ENCODE data around the gene PYROXD2. TPM values are rescaled to one million over a fixed set of nuclear protein-coding genes. Genes with fewer than 3 reads are reported as not detected.

The PYROXD2 gene
- total and polyA plus RNA-seq, 2 of the 13 experiments (the other 11 are each of a cell fraction or from before 2014, with no cell fraction given), result 2.0 to 6.2 TPM

DNA sequence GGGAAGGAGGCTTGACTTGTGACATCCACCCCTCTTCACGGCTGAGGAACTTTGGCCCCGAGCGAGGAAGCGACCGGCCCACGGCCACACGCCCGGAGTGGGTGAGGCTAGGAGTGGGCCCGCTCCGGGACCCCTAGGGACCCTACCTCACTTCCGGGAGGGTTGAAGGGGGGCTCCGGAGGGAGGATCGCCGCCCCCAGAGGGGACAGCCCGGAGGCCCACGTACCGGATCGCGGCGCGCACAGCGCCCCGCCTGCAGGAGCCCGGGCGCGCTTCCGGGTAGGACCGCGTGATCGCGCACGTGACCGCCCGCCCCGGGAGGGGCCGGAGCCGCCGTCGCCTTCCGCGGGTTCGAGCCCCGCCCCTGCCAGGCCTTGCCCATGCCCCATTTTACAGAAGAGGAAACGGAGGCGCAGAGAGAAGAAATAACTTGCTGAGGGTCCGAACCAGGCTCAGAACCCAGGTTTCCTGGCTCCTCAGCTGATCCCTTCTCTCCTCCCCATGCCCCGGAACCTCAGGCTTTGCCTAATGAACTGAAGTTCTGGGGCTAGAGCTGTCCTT is 31.8 kb upstream of the PYROXD2 start, which contains the start of gene HPS1 (continued):
- TF ChIP-seq ZNF713 (CRISPR knock-in tag; IDR thresholded peaks at IDR 0.05), result no peak
- TF ChIP-seq ZNF589 (CRISPR knock-in tag; conservative IDR thresholded peaks at IDR 0.05), result no peak
- TF ChIP-seq STAT5B (CRISPR knock-in tag; IDR thresholded peaks at IDR 0.05), result no peak
- TF ChIP-seq SP140L (CRISPR knock-in tag; IDR thresholded peaks at IDR 0.05; ENCODE audit: borderline replicate concordance), result no peak
- no peak for TF ChIP-seq ZSCAN5A (CRISPR knock-in tag; IDR thresholded peaks at IDR 0.05; ENCODE audit: borderline replicate concordance)
- no peak for TF ChIP-seq FOXO1 (CRISPR knock-in tag; IDR thresholded peaks at IDR 0.05)
- TF ChIP-seq, protein P1, sequence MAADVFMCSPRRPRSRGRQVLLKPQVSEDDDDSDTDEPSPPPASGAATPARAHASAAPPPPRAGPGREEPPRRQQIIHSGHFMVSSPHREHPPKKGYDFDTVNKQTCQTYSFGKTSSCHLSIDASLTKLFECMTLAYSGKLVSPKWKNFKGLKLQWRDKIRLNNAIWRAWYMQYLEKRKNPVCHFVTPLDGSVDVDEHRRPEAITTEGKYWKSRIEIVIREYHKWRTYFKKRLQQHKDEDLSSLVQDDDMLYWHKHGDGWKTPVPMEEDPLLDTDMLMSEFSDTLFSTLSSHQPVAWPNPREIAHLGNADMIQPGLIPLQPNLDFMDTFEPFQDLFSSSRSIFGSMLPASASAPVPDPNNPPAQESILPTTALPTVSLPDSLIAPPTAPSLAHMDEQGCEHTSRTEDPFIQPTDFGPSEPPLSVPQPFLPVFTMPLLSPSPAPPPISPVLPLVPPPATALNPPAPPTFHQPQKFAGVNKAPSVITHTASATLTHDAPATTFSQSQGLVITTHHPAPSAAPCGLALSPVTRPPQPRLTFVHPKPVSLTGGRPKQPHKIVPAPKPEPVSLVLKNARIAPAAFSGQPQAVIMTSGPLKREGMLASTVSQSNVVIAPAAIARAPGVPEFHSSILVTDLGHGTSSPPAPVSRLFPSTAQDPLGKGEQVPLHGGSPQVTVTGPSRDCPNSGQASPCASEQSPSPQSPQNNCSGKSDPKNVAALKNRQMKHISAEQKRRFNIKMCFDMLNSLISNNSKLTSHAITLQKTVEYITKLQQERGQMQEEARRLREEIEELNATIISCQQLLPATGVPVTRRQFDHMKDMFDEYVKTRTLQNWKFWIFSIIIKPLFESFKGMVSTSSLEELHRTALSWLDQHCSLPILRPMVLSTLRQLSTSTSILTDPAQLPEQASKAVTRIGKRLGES (CRISPR knock-in tag; IDR thresholded peaks at IDR 0.05; ENCODE audit: borderline replicate concordance), result peak; percentile 64
- TF ChIP-seq ETV5 (CRISPR knock-in tag; IDR thresholded peaks at IDR 0.05; ENCODE audit: borderline replicate concordance), result no peak
- no peak for TF ChIP-seq RFXANK (CRISPR knock-in tag; IDR thresholded peaks at IDR 0.05)
- peak; percentile 69 for TF ChIP-seq MED1 (CRISPR knock-in tag; IDR thresholded peaks at IDR 0.05)
- no peak for TF ChIP-seq PAX8 (CRISPR knock-in tag; IDR thresholded peaks at IDR 0.05; ENCODE audit: borderline replicate concordance)
- no peak for TF ChIP-seq POLR2AphosphoS2 (IDR thresholded peaks at IDR 0.05; ENCODE audit: low read depth, low read length)
- peak; percentile 20 for TF ChIP-seq SRSF1 (optimal IDR thresholded peaks at IDR 0.05; ENCODE audit: low read depth, low read length)
- TF ChIP-seq BATF2 (CRISPR knock-in tag; IDR thresholded peaks at IDR 0.05), result no peak
- TF ChIP-seq, protein P2, sequence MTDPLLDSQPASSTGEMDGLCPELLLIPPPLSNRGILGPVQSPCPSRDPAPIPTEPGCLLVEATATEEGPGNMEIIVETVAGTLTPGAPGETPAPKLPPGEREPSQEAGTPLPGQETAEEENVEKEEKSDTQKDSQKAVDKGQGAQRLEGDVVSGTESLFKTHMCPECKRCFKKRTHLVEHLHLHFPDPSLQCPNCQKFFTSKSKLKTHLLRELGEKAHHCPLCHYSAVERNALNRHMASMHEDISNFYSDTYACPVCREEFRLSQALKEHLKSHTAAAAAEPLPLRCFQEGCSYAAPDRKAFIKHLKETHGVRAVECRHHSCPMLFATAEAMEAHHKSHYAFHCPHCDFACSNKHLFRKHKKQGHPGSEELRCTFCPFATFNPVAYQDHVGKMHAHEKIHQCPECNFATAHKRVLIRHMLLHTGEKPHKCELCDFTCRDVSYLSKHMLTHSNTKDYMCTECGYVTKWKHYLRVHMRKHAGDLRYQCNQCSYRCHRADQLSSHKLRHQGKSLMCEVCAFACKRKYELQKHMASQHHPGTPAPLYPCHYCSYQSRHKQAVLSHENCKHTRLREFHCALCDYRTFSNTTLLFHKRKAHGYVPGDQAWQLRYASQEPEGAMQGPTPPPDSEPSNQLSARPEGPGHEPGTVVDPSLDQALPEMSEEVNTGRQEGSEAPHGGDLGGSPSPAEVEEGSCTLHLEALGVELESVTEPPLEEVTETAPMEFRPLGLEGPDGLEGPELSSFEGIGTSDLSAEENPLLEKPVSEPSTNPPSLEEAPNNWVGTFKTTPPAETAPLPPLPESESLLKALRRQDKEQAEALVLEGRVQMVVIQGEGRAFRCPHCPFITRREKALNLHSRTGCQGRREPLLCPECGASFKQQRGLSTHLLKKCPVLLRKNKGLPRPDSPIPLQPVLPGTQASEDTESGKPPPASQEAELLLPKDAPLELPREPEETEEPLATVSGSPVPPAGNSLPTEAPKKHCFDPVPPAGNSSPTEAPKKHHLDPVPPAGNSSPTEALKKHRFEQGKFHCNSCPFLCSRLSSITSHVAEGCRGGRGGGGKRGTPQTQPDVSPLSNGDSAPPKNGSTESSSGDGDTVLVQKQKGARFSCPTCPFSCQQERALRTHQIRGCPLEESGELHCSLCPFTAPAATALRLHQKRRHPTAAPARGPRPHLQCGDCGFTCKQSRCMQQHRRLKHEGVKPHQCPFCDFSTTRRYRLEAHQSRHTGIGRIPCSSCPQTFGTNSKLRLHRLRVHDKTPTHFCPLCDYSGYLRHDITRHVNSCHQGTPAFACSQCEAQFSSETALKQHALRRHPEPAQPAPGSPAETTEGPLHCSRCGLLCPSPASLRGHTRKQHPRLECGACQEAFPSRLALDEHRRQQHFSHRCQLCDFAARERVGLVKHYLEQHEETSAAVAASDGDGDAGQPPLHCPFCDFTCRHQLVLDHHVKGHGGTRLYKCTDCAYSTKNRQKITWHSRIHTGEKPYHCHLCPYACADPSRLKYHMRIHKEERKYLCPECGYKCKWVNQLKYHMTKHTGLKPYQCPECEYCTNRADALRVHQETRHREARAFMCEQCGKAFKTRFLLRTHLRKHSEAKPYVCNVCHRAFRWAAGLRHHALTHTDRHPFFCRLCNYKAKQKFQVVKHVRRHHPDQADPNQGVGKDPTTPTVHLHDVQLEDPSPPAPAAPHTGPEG (CRISPR knock-in tag; IDR thresholded peaks at IDR 0.05), result peak; percentile 82
- no peak for TF ChIP-seq BCLAF1 (IDR thresholded peaks at IDR 0.05)
